ENCODE measurements around the gene RABEP1. TPM values are rescaled to one million over a fixed set of nuclear protein-coding genes. Genes with fewer than 3 reads are reported as not detected.

The RABEP1 gene
- total and polyA plus RNA-seq, 9 of the 15 experiments (the other 6 are each of a cell fraction or from before 2014, with no cell fraction given): 8.2 to 38.9 (median 30.3) TPM

GRCh38 chr17:5381542-5381941 is 99.5 kb downstream of the RABEP1 start:
- FAIRE-seq (no peak), ATAC-seq (no peak), DNase-seq (ENCODE audit: extremely low read depth in 1 of 4, low spot score in 3 of 4) (no peak)
- Histone ChIP-seq H3K9me1 (ENCODE audit: control insufficient read depth, insufficient read depth, low read length) (no peaks in the 10 kb centered on the region), H3K27me3 (ENCODE audit: control insufficient read depth in 2 of 2, insufficient read depth in 2 of 2, low read length in 2 of 2) (no peaks in the 10 kb centered on the region), H3K4me1 (replicated peaks in 1 of 2; ENCODE audit: control insufficient read depth in 2 of 2, insufficient read depth in 2 of 2, low read length in 2 of 2) (no peaks in the 10 kb centered on the region; a peak in 1 of 5 replicates), H3K9me3 (replicated peaks; ENCODE audit: control insufficient read depth, insufficient read depth, low read depth, low read length) (no peaks in the 10 kb centered on the region), H3K4me3 (no peak overlapping the region), H2AFZ (ENCODE audit: low read depth, low read length) (no peak overlapping the region), H3K36me3 (ENCODE audit: control insufficient read depth, insufficient read depth, low read length) (peaks cover 94% of the 10 kb centered on the region), H3K79me2 (ENCODE audit: control insufficient read depth, insufficient read depth, low read length) (no peaks in the 10 kb centered on the region), H3K4me2 (ENCODE audit: insufficient read depth, low read length) (no peak overlapping the region), H3K27ac (ENCODE audit: extremely low read depth, low read depth, low read length) (no peak overlapping the region; the same call in 2 of the 3 replicates), H4K20me1 (replicated peaks; ENCODE audit: control insufficient read depth, insufficient read depth, low read length) (no peaks in the 10 kb centered on the region), H3K9ac (ENCODE audit: insufficient read depth in 1 of 2, low read depth in 2 of 2, low read length in 2 of 2) (no peak overlapping the region; a peak in 1 of 4 replicates)
- in situ Hi-C loops (cut with MboI): no loop called here
- intact Hi-C loops (cut with micrococcal nuclease): no loop called here
- WGBS (ENCODE audit: insufficient coverage, low coverage, missing lambda C conversion rate): 89% methylated on average over 4 of the region's 4 CpGs
- TF ChIP-seq POLR2A (conservative IDR thresholded peaks at IDR 0.05): peak; percentile 44; the same call in 1 of the 2 replicates
- no peak for TF ChIP-seq TAF9B (IDR thresholded peaks at IDR 0.05; ENCODE audit: partially characterized antibody)
- TF ChIP-seq ZNF316 (IDR thresholded peaks at IDR 0.05): peak; percentile 48
- no peak for TF ChIP-seq HNRNPL (IDR thresholded peaks at IDR 0.05; ENCODE audit: low read depth, low read length)
- TF ChIP-seq NCOA4 (IDR thresholded peaks at IDR 0.05; ENCODE audit: partially characterized antibody): no peak
- TF ChIP-seq C11orf30 (IDR thresholded peaks at IDR 0.05; ENCODE audit: low read depth): peak; percentile 21; the same call in 1 of the 2 replicates
- no peak for TF ChIP-seq DACH1 (IDR thresholded peaks at IDR 0.05; ENCODE audit: partially characterized antibody)
- TF ChIP-seq PTTG1 (tag; IDR thresholded peaks at IDR 0.05; ENCODE audit: low read depth): no peak
- TF ChIP-seq POLR2AphosphoS5 (IDR thresholded peaks at IDR 0.05; ENCODE audit: control insufficient read depth, insufficient read depth, low read depth, low read length): 0 out of 2 replicates have a peak, but pooled peaks have one; percentile 36
- no peak for TF ChIP-seq ETV6 (IDR thresholded peaks at IDR 0.05; ENCODE audit: borderline replicate concordance in 1 of 2, low read depth in 2 of 2, low read length in 1 of 2)
- TF ChIP-seq ETV6 (CRISPR knock-in tag; IDR thresholded peaks at IDR 0.05; ENCODE audit: borderline replicate concordance): no peak
- CTCF ChIA-PET (ENCODE audit: low intra/inter-chr PET ratio): no interaction called here
- POLR2A ChIA-PET: interaction anchor here (1.2 to 3.0 kb wide), 3 partner anchors 9 to 59 kb away, joined by 3 to 14 read pairs (median 3); no protein-coding TSS in a partner anchor
- no TSS peak for BruUV-seq (replicated peaks)

Measured in K562 (cell line).